ENCODE results near the gene COL5A2.

DNA sequence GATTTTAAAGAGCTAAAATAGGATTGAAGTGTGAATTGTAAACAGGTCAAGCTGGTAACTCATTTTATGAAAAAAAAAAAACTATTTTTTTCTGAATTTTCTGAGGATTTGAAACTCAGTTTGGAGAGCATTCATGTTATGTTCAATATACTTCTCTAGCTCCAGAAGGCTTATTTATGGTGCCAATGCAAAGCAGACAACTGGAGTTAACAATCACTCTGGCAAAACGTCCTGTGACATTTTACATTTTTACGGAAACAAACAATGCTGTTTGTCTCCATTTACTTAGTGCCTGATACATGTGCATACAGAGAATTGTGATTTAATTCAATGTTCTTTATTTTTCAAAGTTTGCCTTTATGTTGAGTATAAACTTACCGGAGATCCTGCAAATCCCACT, 96.0 kb downstream of the COL5A2 start:
- TF ChIP-seq, protein P1, sequence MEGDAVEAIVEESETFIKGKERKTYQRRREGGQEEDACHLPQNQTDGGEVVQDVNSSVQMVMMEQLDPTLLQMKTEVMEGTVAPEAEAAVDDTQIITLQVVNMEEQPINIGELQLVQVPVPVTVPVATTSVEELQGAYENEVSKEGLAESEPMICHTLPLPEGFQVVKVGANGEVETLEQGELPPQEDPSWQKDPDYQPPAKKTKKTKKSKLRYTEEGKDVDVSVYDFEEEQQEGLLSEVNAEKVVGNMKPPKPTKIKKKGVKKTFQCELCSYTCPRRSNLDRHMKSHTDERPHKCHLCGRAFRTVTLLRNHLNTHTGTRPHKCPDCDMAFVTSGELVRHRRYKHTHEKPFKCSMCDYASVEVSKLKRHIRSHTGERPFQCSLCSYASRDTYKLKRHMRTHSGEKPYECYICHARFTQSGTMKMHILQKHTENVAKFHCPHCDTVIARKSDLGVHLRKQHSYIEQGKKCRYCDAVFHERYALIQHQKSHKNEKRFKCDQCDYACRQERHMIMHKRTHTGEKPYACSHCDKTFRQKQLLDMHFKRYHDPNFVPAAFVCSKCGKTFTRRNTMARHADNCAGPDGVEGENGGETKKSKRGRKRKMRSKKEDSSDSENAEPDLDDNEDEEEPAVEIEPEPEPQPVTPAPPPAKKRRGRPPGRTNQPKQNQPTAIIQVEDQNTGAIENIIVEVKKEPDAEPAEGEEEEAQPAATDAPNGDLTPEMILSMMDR (IDR thresholded peaks at IDR 0.05), result no peak
- TF ChIP-seq POLR2AphosphoS5 (IDR thresholded peaks at IDR 0.05), result no peak
